Gastrocnemius medialis (tissue), 4 donors: Measurements from ENCODE around the gene SCLT1. TPM values are rescaled to one million over a fixed set of nuclear protein-coding genes. Genes with fewer than 3 reads are reported as not detected.
"Not testable (repeated sequence)": the region's sequence is repeated elsewhere in the genome, so short reads cannot be mapped to it uniquely, and the experiment has no call there.

Experiments used
- ATAC-seq, 2 donors: fragments of 150-250 bp; one replicate each; pipeline ENCODE4 v1.9.1; 2016
- DNase-seq, 2 donors: peaks; one replicate each; pipeline ENCODE4 v3.0.0-alpha.2; 2019
- H3K27ac ChIP-seq, 4 donors: fragments of 200-600 bp; sonication (generic); 1 replicate in 1 of 4; 2 replicates in 3 of 4; pipeline ENCODE4 v1.5.1; 2016 to 2018; ENCODE audit warnings: mild to moderate bottlenecking in 2 of 4, moderate library complexity in 1 of 4
- H3K27me3 ChIP-seq, 3 donors: fragments of 200-600 bp; sonication (generic) in 2 of 3; 1 replicate in 1 of 3; 2 replicates in 2 of 3; pipeline versions ENCODE4 v1.5.1 to v1.6.0; 2016 to 2019; ENCODE audit warnings: mild to moderate bottlenecking in 1 of 3, moderate library complexity in 1 of 3
- H3K36me3 ChIP-seq, 2 donors: fragments of 200-600 bp; sonication (generic) in 1 of 2; one replicate each; pipeline ENCODE4 v1.5.1; 2017 to 2018
- H3K4me1 ChIP-seq, 2 donors: fragments of 200-600 bp; sonication (generic) in 1 of 2; one replicate each; pipeline ENCODE4 v1.5.1; 2016 to 2017; ENCODE audit warnings: mild to moderate bottlenecking in 2 of 2
- H3K4me3 ChIP-seq, 4 donors: fragments of 200-600 bp; sonication (generic) in 3 of 4; 1 replicate in 1 of 4; 2 replicates in 3 of 4; pipeline ENCODE4 v1.5.1; 2016 to 2019; ENCODE audit warnings: mild to moderate bottlenecking in 2 of 4
- H3K9me3 ChIP-seq, 3 donors: fragments of 200-600 bp; sonication (generic) in 2 of 3; 1 replicate in 1 of 3; 2 replicates in 2 of 3; pipeline ENCODE4 v1.5.1; 2016 to 2019
- POLR2A ChIP-seq, 2 donors: fragments of 450-650 bp; IDR thresholded peaks; one replicate each; pipeline ENCODE4 v1.6.1; 2017; ENCODE audit warnings: antibody characterized with exemption in 2 of 2, mild to moderate bottlenecking in 2 of 2, moderate library complexity in 2 of 2
- in situ Hi-C, 4 donors: fragments of 200-750 bp; cut with MboI; loops; one replicate each; pipeline versions ENCODE4 v1.15.0 to v1.8.0; 2017; ENCODE audit warnings: low sequenced_read_pairs in 4 of 4
- intact Hi-C: fragments of 100-400 bp; cut with DNase I; formaldehyde crosslinking; loops from one replicate; pipeline ENCODE4 v1.15.1; 2023; ENCODE audit warnings: low total_unique reads
- total RNA-seq, 4 donors: library from RNA; depleted of rRNA; stranded (reverse); fragments of >200 nt; gene quantifications; one replicate each; pipeline versions ENCODE4 v1.1.0 to v1.2.3, GENCODE V29; 2016
- TF ChIP-seq, protein P1 (sequence below), 5 experiments: fragments of 450-650 bp in 3 of 5; fragments of 200-600 bp in 2 of 5; sonication (generic) in 2 of 5; IDR thresholded peaks in 4 of 5; conservative IDR thresholded peaks in 1 of 5; 1 replicate in 4 of 5; 2 replicates in 1 of 5; pipeline ENCODE4 v1.5.1; 2016 to 2019; ENCODE audit warnings: antibody characterized with exemption in 5 of 5, mild to moderate bottlenecking in 3 of 5, moderate library complexity in 3 of 5

The SCLT1 gene
- total RNA-seq, 4 donors from 2014 or later: 1.0 to 4.1 (median 1.8) TPM

DNA sequence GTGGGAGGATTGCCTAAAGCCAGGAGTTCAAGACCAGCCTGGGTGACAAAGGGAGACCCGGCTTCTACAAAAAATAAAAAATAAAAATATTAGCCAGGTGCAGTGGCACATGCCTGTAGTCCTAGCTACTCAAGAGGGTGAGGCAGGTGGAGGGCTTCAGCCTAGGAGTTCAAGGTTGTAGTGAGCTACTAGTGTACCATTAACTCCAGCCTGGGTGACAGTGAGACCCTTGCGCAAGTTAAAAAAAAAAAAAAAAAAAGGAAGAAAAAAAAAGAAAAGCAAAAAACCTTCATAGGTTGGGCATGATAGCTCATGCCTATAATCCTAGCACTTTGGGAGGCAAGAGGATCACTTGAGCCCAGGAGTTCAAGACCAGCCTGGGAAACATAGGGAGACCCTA, 5.8 kb downstream of the SCLT1 start:
- TF ChIP-seq, protein P1, sequence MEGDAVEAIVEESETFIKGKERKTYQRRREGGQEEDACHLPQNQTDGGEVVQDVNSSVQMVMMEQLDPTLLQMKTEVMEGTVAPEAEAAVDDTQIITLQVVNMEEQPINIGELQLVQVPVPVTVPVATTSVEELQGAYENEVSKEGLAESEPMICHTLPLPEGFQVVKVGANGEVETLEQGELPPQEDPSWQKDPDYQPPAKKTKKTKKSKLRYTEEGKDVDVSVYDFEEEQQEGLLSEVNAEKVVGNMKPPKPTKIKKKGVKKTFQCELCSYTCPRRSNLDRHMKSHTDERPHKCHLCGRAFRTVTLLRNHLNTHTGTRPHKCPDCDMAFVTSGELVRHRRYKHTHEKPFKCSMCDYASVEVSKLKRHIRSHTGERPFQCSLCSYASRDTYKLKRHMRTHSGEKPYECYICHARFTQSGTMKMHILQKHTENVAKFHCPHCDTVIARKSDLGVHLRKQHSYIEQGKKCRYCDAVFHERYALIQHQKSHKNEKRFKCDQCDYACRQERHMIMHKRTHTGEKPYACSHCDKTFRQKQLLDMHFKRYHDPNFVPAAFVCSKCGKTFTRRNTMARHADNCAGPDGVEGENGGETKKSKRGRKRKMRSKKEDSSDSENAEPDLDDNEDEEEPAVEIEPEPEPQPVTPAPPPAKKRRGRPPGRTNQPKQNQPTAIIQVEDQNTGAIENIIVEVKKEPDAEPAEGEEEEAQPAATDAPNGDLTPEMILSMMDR (IDR thresholded peaks at IDR 0.05 in 4 of 5, conservative IDR thresholded peaks at IDR 0.05 in 1 of 5): no peak
- Histone ChIP-seq H3K4me3 (no peak overlapping the region), H3K9me3 (no peaks in the 10 kb centered on the region), H3K4me1 (peaks cover 8% of the 10 kb centered on the region in 2 donors), H3K36me3 (no peaks in the 10 kb centered on the region), H3K27ac (no peak overlapping the region), H3K27me3 (no peaks in the 10 kb centered on the region)
- in situ Hi-C loops: loop anchor here in 1 of 4 donors (25.0 kb wide), 1 partner anchor 275 kb away; the partner anchor contains the start of gene JADE1
- ATAC-seq: no peak
- DNase-seq: no peak
- intact Hi-C loops: no loop called here

DNA sequence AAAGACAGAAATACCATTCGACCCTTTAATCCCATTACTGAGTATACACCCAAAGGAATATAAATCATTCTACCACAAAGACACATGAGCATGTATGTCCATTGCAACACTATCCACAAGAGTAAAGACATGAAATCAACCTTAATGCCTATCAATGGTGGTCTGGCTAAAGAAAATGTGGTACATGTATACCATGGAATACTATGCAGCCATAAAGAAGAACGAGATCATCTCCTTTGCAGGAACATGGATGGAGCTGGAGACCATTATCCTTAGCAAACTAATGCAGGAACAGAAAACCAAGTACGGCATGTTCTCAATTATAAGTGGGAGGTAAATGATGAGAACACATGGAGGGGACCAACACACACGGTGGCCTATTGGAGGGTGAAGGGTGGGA, 7.9 kb downstream of the SCLT1 start:
- no peaks in the 10 kb centered on the region for H3K27me3 ChIP-seq
- DNase-seq (no peak), ATAC-seq (no peak)
- TF ChIP-seq, protein P1 (IDR thresholded peaks at IDR 0.05 in 4 of 5, conservative IDR thresholded peaks at IDR 0.05 in 1 of 5): no peak
- TF ChIP-seq POLR2A (IDR thresholded peaks at IDR 0.05): no peak
- H3K4me1 ChIP-seq: no peaks in the 10 kb centered on the region
- intact Hi-C loops: no loop called here
- in situ Hi-C loops: loop anchor here in 1 of 4 donors (25.0 kb wide), 1 partner anchor 273 kb away; the partner anchor contains the start of gene JADE1
- H3K27ac ChIP-seq: no peak overlapping the region
- H3K9me3 ChIP-seq: no peaks in the 10 kb centered on the region
- no peak overlapping the region for H3K4me3 ChIP-seq
- H3K36me3 ChIP-seq: peaks cover 0 to 12% of the 10 kb centered on the region in 2 donors

DNA sequence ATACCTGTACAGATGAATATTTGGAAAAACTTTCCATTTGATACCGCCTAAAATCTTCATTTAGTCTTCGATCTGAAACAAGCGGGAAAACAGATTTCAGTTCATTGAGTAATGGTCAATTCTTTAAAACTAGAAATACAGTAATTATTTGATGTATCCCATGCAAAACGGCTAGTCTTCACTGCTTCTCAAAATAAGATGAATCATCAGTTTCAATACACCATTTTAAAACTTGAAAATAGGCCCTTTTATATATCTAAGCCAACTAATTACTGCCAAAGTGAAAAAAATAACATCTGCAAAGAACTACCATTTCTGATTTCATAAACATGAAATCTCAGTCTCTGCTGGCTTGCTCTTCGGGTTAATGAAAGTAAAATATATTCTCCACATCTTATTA, 11.0 kb downstream of the SCLT1 start:
- H3K36me3 ChIP-seq: peaks cover 0 to 22% of the 10 kb centered on the region in 2 donors
- ATAC-seq: no peak
- intact Hi-C loops (no loop called here), in situ Hi-C loops (loop anchor here in 1 of 4 donors (25.0 kb wide), 1 partner anchor 270 kb away; the partner anchor contains the start of gene JADE1)
- TF ChIP-seq, protein P1 (IDR thresholded peaks at IDR 0.05 in 4 of 5, conservative IDR thresholded peaks at IDR 0.05 in 1 of 5): no peak
- H3K9me3 ChIP-seq: no peaks in the 10 kb centered on the region
- H3K27ac ChIP-seq: no peak overlapping the region
- no peaks in the 10 kb centered on the region for H3K4me1 ChIP-seq
- H3K27me3 ChIP-seq: no peaks in the 10 kb centered on the region
- no peak for DNase-seq
- H3K4me3 ChIP-seq: no peak overlapping the region

DNA sequence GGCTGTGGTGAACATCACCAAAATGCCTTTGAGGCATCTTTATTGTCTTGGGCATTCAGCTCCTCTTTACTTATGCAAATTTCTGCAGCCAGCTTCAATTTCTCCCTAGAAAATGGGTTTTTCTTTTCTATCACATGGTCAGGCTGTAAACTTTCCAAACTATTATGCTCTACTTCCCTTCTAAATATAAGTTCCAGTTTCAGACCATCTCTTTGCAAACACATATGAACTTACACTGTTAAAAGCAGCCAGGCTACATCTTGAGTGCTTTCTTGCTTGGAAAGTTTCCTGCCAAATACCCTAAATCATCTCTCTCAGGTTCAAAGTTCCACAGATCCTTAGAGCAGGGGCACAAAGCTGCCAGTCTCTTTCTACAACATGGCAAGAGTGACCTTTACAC, 13.2 kb downstream of the SCLT1 start:
- peaks cover 0 to 22% of the 10 kb centered on the region in 2 donors for H3K36me3 ChIP-seq
- DNase-seq: no peak
- H3K4me1 ChIP-seq: no peaks in the 10 kb centered on the region
- ATAC-seq: no peak
- no peak overlapping the region for H3K27ac ChIP-seq
- H3K27me3 ChIP-seq: no peaks in the 10 kb centered on the region
- TF ChIP-seq POLR2A (IDR thresholded peaks at IDR 0.05): no peak
- TF ChIP-seq, protein P1 (IDR thresholded peaks at IDR 0.05 in 4 of 5, conservative IDR thresholded peaks at IDR 0.05 in 1 of 5): no peak
- no peaks in the 10 kb centered on the region for H3K9me3 ChIP-seq
- intact Hi-C loops (no loop called here), in situ Hi-C loops (loop anchor here in 1 of 4 donors (25.0 kb wide), 1 partner anchor 268 kb away; the partner anchor contains the start of gene JADE1)
- no peak overlapping the region for H3K4me3 ChIP-seq

DNA sequence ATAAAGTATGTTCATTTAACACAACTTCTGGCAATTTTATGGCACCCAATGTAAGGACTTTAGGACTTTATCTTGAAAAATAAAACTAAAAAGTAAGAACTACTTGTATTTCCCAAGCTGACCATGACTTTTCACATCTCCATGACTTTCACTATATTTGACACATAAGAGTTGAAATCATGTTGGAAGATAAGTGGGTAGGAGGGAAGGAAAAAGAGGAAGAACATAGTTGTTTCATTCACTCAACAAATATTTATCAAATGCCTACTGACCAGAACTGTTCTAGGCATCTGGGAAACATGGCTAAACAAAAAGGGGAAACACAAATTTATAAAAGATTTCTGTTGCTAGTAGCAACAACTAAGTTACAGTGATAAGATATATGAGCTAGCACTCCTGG, 16.0 kb downstream of the SCLT1 start:
- no peak overlapping the region for H3K4me3 ChIP-seq
- H3K9me3 ChIP-seq: no peaks in the 10 kb centered on the region
- H3K27me3 ChIP-seq: no peaks in the 10 kb centered on the region
- intact Hi-C loops: no loop called here
- no peak for DNase-seq
- no peak for TF ChIP-seq POLR2A (IDR thresholded peaks at IDR 0.05)
- TF ChIP-seq, protein P1 (IDR thresholded peaks at IDR 0.05 in 4 of 5, conservative IDR thresholded peaks at IDR 0.05 in 1 of 5): no peak
- in situ Hi-C loops: loop anchor here in 1 of 4 donors (25.0 kb wide), 1 partner anchor 265 kb away; the partner anchor contains the start of gene JADE1
- H3K27ac ChIP-seq: no peak overlapping the region
- no peak for ATAC-seq
- H3K4me1 ChIP-seq: no peaks in the 10 kb centered on the region
- peaks cover 0 to 22% of the 10 kb centered on the region in 2 donors for H3K36me3 ChIP-seq

DNA sequence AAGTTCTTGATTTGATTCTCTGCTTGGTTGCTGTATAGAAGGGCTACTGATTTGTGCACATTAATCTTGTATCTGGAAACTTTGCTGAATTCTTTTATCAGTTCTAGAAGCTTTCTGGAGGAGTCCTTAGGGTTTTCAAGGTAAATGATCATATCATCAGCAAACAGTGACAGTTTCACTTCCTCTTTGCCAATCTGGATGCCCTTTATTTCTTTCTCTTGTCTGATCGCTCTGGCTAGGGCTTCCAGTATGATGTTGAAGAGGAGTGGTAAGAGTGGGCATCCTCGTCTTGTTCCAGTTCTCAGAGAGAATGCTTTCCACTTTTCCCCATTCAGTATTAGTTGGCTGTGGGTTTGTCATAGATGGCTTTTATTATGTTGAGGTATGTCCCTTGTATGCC, 23.8 kb downstream of the SCLT1 start:
- H3K4me1 ChIP-seq, ATAC-seq, H3K27me3 ChIP-seq, intact Hi-C loops, in situ Hi-C loops, H3K27ac ChIP-seq, H3K9me3 ChIP-seq, H3K36me3 ChIP-seq, DNase-seq, H3K4me3 ChIP-seq: not testable (repeated sequence)
